HG03442 (cell line): Measurements from ENCODE around the gene ACACB.
"Not testable (repeated sequence)": the region's sequence is repeated elsewhere in the genome, so short reads cannot be mapped to it uniquely, and the experiment has no call there.

ENCODE experiments used
- ATAC-seq: cut with Tn5 transposase; IDR thresholded peaks from one replicate; pipeline ENCODE4 v1.9.1; 2021; ENCODE audit warnings: mild to moderate bottlenecking, moderate library complexity; ENCODE audit not compliant: unreplicated experiment

The ACACB gene

GRCh38 chr12:109170324-109170723 lies 53.9 kb downstream of the ACACB start:
- no peak for ATAC-seq

GRCh38 chr12:109172787-109173186 lies 56.4 kb downstream of the ACACB start:
- ATAC-seq: not testable (repeated sequence)

GRCh38 chr12:109173443-109174240 lies 57.3 kb downstream of the ACACB start:
- no peak for ATAC-seq

- no peak for ATAC-seq
These were observed 58.1 kb downstream of the ACACB start for GRCh38 chr12:109174468-109174867.

GRCh38 chr12:109178532-109178931 lies 62.1 kb downstream of the ACACB start:
- ATAC-seq: no peak

- no peak for ATAC-seq
These were observed 63.5 kb downstream of the ACACB start for GRCh38 chr12:109179927-109180326.

GRCh38 chr12:109182041-109182839 lies 65.9 kb downstream of the ACACB start:
- no peak for ATAC-seq

GRCh38 chr12:109185441-109185840 lies 69.1 kb downstream of the ACACB start:
- no peak for ATAC-seq

- ATAC-seq: no peak
These were observed 70.7 kb downstream of the ACACB start for GRCh38 chr12:109186993-109187653.

GRCh38 chr12:109188108-109188712 lies 71.8 kb downstream of the ACACB start:
- no peak for ATAC-seq

- ATAC-seq: no peak
These were observed 72.9 kb downstream of the ACACB start for GRCh38 chr12:109189291-109189690.

- no peak for ATAC-seq
These were observed 75.3 kb downstream of the ACACB start for GRCh38 chr12:109191621-109192250.

GRCh38 chr12:109192358-109192757 lies 76.0 kb downstream of the ACACB start:
- no peak for ATAC-seq

GRCh38 chr12:109193896-109194295 lies 77.5 kb downstream of the ACACB start:
- ATAC-seq: no peak

- ATAC-seq: no peak
These were observed 79.9 kb downstream of the ACACB start for GRCh38 chr12:109196332-109196731.

GRCh38 chr12:109197327-109197726 lies 80.9 kb downstream of the ACACB start:
- no peak for ATAC-seq

GRCh38 chr12:109199324-109199723 lies 82.9 kb downstream of the ACACB start:
- ATAC-seq: no peak

GRCh38 chr12:109200825-109201495 lies 84.6 kb downstream of the ACACB start:
- no peak for ATAC-seq

- ATAC-seq: no peak
These were observed 85.1 kb downstream of the ACACB start for GRCh38 chr12:109201496-109201885.

- ATAC-seq: no peak
These were observed 86.4 kb downstream of the ACACB start for GRCh38 chr12:109202770-109203169.
